GM18507 (cell line): ENCODE measurements around the gene SHROOM1.
"Not testable (repeated sequence)": the region's sequence is repeated elsewhere in the genome, so short reads cannot be mapped to it uniquely, and the experiment has no call there.

Experiments used
- DNase-seq: peaks from one replicate; pipeline ENCODE4 v3.0.0; 2011; ENCODE audit warnings: low read depth; ENCODE audit not compliant: insufficient read length; ENCODE audit errors: extremely low spot score
- FAIRE-seq: peaks from 2 replicates; lab custom pipeline; 2011; peaks lifted over from hg19 to GRCh38; lab: Jason Lieb, UNC

SHROOM1 gene

GRCh38 chr5:132830436-132831094 is at the start of gene SHROOM1:
SHROOM1 (minus strand) TSS chr5:132830647; CDS start chr5:132826140, 4,507 bp downstream.
- FAIRE-seq (peak; percentile 50), DNase-seq (peak; percentile 63)

- DNase-seq (no peak), FAIRE-seq (no peak)
Measured at GRCh38 chr5:132877938-132878337, 47.5 kb upstream of the SHROOM1 start.

- FAIRE-seq, result no peak
Measured at GRCh38 chr5:132877466-132877865, 47.0 kb upstream of the SHROOM1 start.

GRCh38 chr5:132876020-132876759 is 45.7 kb upstream of the SHROOM1 start:
- DNase-seq, result no peak
- FAIRE-seq, result no peak

More at GRCh38 chr5:132877466-132877865, 47.0 kb upstream of the SHROOM1 start:
- no peak for DNase-seq

GRCh38 chr5:132873930-132874271 is 43.5 kb upstream of the SHROOM1 start:
- DNase-seq (no peak), FAIRE-seq (no peak)

- FAIRE-seq (no peak), DNase-seq (no peak)
Measured at GRCh38 chr5:132873119-132873929, 42.9 kb upstream of the SHROOM1 start, which contains the start of gene LEAP2. LEAP2 (plus strand) TSS chr5:132873668; CDS start chr5:132873695, 27 bp downstream.

- FAIRE-seq (no peak), DNase-seq (no peak)
Measured at GRCh38 chr5:132872788-132873118, 42.3 kb upstream of the SHROOM1 start.

GRCh38 chr5:132871459-132872284 is 41.2 kb upstream of the SHROOM1 start:
- DNase-seq (no peak), FAIRE-seq (no peak)

- DNase-seq (no peak), FAIRE-seq (no peak)
Measured at GRCh38 chr5:132870801-132871200, 40.4 kb upstream of the SHROOM1 start.

GRCh38 chr5:132868754-132869153 is 38.3 kb upstream of the SHROOM1 start:
- DNase-seq, result no peak
- FAIRE-seq, result no peak

- FAIRE-seq (no peak), DNase-seq (no peak)
Measured at GRCh38 chr5:132867046-132867451, 36.6 kb upstream of the SHROOM1 start.

- DNase-seq, result peak; percentile 95
- FAIRE-seq, result peak; percentile 99
Measured at GRCh38 chr5:132866342-132867045, 36.0 kb upstream of the SHROOM1 start, which contains the start of the genes GDF9 and UQCRQ. GDF9 (minus strand) TSS chr5:132866469; CDS start chr5:132864533, 1,936 bp downstream. UQCRQ (plus strand) TSS chr5:132866642; CDS start chr5:132866882, 240 bp downstream.

- DNase-seq (no peak), FAIRE-seq (no peak)
Measured at GRCh38 chr5:132865668-132866341, 35.4 kb upstream of the SHROOM1 start.

- no peak for DNase-seq
- FAIRE-seq, result no peak
Measured at GRCh38 chr5:132860742-132861141, 30.3 kb upstream of the SHROOM1 start.

- FAIRE-seq, result no peak
- DNase-seq, result no peak
Measured at GRCh38 chr5:132859889-132860437, 29.5 kb upstream of the SHROOM1 start.

- FAIRE-seq, result no peak
- no peak for DNase-seq
Measured at GRCh38 chr5:132856011-132856410, 25.6 kb upstream of the SHROOM1 start.

- FAIRE-seq, DNase-seq: not testable (repeated sequence)
Measured at GRCh38 chr5:132854992-132855391, 24.5 kb upstream of the SHROOM1 start.

GRCh38 chr5:132854301-132854700 is 23.9 kb upstream of the SHROOM1 start:
- no peak for FAIRE-seq
- DNase-seq, result no peak
